ENCODE results near the gene SYTL3.

GRCh38 chr6:158654960-158655489 lies 5.2 kb downstream of the SYTL3 start:
- TF ChIP-seq POLR2A (IDR thresholded peaks at IDR 0.05) (no peak), CTCF (IDR thresholded peaks at IDR 0.05) (peak in 2 of 6 experiments; percentile 10 to 16), EP300 (IDR thresholded peaks at IDR 0.05) (peak in 2 of 4 donors; percentile 52 to 79)

All from upper lobe of left lung (tissue), 4 donors.